Endothelial cell of umbilical vein (primary cell): Measurements from ENCODE around the gene HJV.

Experiments used
- EZH2 ChIP-seq: IDR thresholded peaks from 2 replicates; pipeline ENCODE4 v1.6.1; 2012; ENCODE audit warnings: borderline replicate concordance, low read depth, mild to moderate bottlenecking, moderate library complexity, low read length, inconsistent platforms; ENCODE audit not compliant: severe bottlenecking
- FOS ChIP-seq: IDR thresholded peaks from 2 replicates; pipeline ENCODE4 v1.6.1; 2011; ENCODE audit warnings: mild to moderate bottlenecking, low read length, moderate library complexity, borderline replicate concordance; ENCODE audit not compliant: insufficient read depth
- GATA2 ChIP-seq: IDR thresholded peaks from 2 replicates; pipeline ENCODE4 v1.7.0; 2011; ENCODE audit warnings: low read depth, mild to moderate bottlenecking, moderate library complexity, mixed read lengths, low read length; ENCODE audit not compliant: insufficient read length, insufficient read depth
- JUN ChIP-seq: IDR thresholded peaks from 2 replicates; pipeline ENCODE4 v1.6.1; 2011; ENCODE audit warnings: borderline replicate concordance, low read depth; ENCODE audit not compliant: insufficient read length, insufficient read depth
- MYC ChIP-seq: IDR thresholded peaks from one replicate; pipeline ENCODE4 v1.6.1; 2011; ENCODE audit warnings: mild to moderate bottlenecking, low read depth, low read length
- POLR2A ChIP-seq: IDR thresholded peaks from 2 replicates; pipeline ENCODE4 v1.6.1; 2012; ENCODE audit warnings: low read depth, mild to moderate bottlenecking, control low read depth, low read length
- POLR2AphosphoS5 ChIP-seq: IDR thresholded peaks from 2 replicates; pipeline ENCODE4 v1.6.1; 2012; ENCODE audit warnings: low read depth, mild to moderate bottlenecking, control low read depth, low read length, moderate library complexity; ENCODE audit not compliant: insufficient read depth
- TF ChIP-seq, protein P1 (sequence below), 2 donors: IDR thresholded peaks; 1 replicate in 1 of 2; 2 replicates in 1 of 2; pipeline ENCODE4 v1.5.1; 2011; ENCODE audit warnings: low read length in 2 of 2, mild to moderate bottlenecking in 2 of 2, moderate library complexity in 2 of 2, control low read depth in 1 of 2, inconsistent platforms in 1 of 2, low read depth in 1 of 2; ENCODE audit not compliant: insufficient read depth in 1 of 2; ENCODE audit errors: extremely low read depth in 1 of 2
- TF ChIP-seq, protein P2 (sequence below): IDR thresholded peaks from 2 replicates; pipeline ENCODE4 v1.6.1; 2011; ENCODE audit not compliant: insufficient read depth, insufficient read length

DNA sequence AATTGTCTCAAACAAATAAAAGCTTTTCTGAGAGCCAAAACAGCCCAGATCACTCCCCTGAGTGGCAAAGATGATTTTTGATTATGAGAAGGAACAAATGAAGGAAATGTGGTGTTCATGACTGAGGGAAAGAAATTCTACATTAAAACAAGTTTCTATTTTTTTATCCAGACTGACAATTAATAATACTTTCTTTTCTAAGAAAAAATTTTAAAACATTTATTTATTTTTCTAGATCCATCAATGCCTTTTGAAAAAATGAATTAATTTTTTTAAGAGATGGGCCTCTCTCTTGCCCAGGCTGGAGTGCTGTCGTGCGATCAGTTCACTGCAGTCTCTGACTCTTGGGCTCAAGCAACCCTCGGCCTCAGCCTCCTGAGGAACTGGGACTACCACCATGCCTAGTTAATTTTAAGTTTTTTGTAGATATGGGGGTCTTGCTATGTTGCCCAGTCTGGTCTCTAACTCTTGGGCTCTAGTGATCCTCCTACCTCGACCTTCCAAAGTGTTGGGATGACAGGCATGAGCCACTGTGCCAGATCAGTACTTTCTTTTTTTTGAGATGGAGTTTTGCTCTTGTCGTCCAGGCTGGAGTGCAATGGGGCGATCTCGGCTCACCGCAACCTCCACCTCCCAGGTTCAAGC, 13.9 kb downstream of the HJV start:
- TF ChIP-seq, protein P1, sequence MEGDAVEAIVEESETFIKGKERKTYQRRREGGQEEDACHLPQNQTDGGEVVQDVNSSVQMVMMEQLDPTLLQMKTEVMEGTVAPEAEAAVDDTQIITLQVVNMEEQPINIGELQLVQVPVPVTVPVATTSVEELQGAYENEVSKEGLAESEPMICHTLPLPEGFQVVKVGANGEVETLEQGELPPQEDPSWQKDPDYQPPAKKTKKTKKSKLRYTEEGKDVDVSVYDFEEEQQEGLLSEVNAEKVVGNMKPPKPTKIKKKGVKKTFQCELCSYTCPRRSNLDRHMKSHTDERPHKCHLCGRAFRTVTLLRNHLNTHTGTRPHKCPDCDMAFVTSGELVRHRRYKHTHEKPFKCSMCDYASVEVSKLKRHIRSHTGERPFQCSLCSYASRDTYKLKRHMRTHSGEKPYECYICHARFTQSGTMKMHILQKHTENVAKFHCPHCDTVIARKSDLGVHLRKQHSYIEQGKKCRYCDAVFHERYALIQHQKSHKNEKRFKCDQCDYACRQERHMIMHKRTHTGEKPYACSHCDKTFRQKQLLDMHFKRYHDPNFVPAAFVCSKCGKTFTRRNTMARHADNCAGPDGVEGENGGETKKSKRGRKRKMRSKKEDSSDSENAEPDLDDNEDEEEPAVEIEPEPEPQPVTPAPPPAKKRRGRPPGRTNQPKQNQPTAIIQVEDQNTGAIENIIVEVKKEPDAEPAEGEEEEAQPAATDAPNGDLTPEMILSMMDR (IDR thresholded peaks at IDR 0.05; ENCODE audit: extremely low read depth in 1 of 2, insufficient read depth in 1 of 2, low read depth in 1 of 2, low read length in 2 of 2), result no peak
- TF ChIP-seq POLR2A, result no peak
- TF ChIP-seq JUN, result no peak
- TF ChIP-seq POLR2AphosphoS5, result no peak
- no peak for TF ChIP-seq GATA2
- no peak for TF ChIP-seq FOS
- TF ChIP-seq EZH2, result no peak
- TF ChIP-seq, protein P2, sequence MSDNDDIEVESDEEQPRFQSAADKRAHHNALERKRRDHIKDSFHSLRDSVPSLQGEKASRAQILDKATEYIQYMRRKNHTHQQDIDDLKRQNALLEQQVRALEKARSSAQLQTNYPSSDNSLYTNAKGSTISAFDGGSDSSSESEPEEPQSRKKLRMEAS, result no peak
- TF ChIP-seq MYC, result no peak
